H1 (cell line): ENCODE data around the gene CCNE1. TPM values are rescaled to one million over a fixed set of nuclear protein-coding genes. Genes with fewer than 3 reads are reported as not detected.

Experiments
- BCL11A ChIP-seq, 2 experiments: IDR thresholded peaks; one replicate each; pipeline ENCODE4 v1.6.1; 2011; ENCODE audit warnings: low read depth in 2 of 2, low read length in 2 of 2, mild to moderate bottlenecking in 2 of 2
- CBX5 ChIP-seq: fragments of 300-800, 300-1000 bp; sonication (generic); IDR thresholded peaks from 2 replicates; pipeline ENCODE4 v1.7.1; 2016; ENCODE audit warnings: antibody characterized with exemption, low read length, low read depth
- CHD1 ChIP-seq: IDR thresholded peaks from 2 replicates; pipeline ENCODE4 v1.6.1; 2012; ENCODE audit warnings: low read depth, low read length, improper control_type of control experiment
- EGR1 ChIP-seq: IDR thresholded peaks from 2 replicates; pipeline ENCODE4 v1.6.1; 2011; ENCODE audit warnings: low read depth, low read length, borderline replicate concordance
- EP300 ChIP-seq, 2 experiments: IDR thresholded peaks; 1 replicate in 1 of 2; 2 replicates in 1 of 2; pipeline ENCODE4 v1.6.1; 2011 to 2012; ENCODE audit warnings: low read depth in 2 of 2, low read length in 2 of 2, mild to moderate bottlenecking in 2 of 2, borderline replicate concordance in 1 of 2, inconsistent platforms in 1 of 2, moderate library complexity in 1 of 2
- EZH2 ChIP-seq: fragments of 200-600 bp; sonication (generic); IDR thresholded peaks from 2 replicates; pipeline ENCODE4 v1.7.1; 2012; ENCODE audit warnings: low read depth, mild to moderate bottlenecking, moderate library complexity, low read length, inconsistent platforms; ENCODE audit not compliant: severe bottlenecking
- FOSL1 ChIP-seq: IDR thresholded peaks from 2 replicates; pipeline ENCODE4 v1.6.1; 2011; ENCODE audit warnings: mild to moderate bottlenecking, low read depth, low read length, moderate library complexity; ENCODE audit not compliant: insufficient read depth
- GABPA ChIP-seq: IDR thresholded peaks from 2 replicates; pipeline ENCODE4 v1.6.1; 2011; ENCODE audit warnings: mild to moderate bottlenecking, low read length, moderate library complexity, borderline replicate concordance; ENCODE audit not compliant: insufficient read depth
- JUN ChIP-seq: IDR thresholded peaks from 2 replicates; pipeline ENCODE4 v1.6.1; 2011; ENCODE audit warnings: low read depth, mild to moderate bottlenecking, improper control_type of control experiment, low read length
- JUND ChIP-seq: IDR thresholded peaks from 2 replicates; pipeline ENCODE4 v1.6.1; 2011; ENCODE audit warnings: mild to moderate bottlenecking, improper control_type of control experiment, low read length
- KDM1A ChIP-seq: fragments of 200-600, 300-600 bp; sonication (generic); IDR thresholded peaks from 2 replicates; pipeline ENCODE4 v1.7.1; 2016; ENCODE audit warnings: mild to moderate bottlenecking, low read length, borderline replicate concordance
- NRF1 ChIP-seq: IDR thresholded peaks from 2 replicates; pipeline ENCODE4 v1.6.1; 2011; ENCODE audit warnings: mild to moderate bottlenecking, low read depth, low read length, improper control_type of control experiment
- POLR2A ChIP-seq, 2 experiments: IDR thresholded peaks; 1 replicate in 1 of 2; 2 replicates in 1 of 2; pipeline ENCODE4 v1.6.1; 2011; ENCODE audit warnings: low read depth in 2 of 2, low read length in 2 of 2, mild to moderate bottlenecking in 2 of 2; ENCODE audit errors: control extremely low read depth in 1 of 2
- POLR2AphosphoS5 ChIP-seq: IDR thresholded peaks from 2 replicates; pipeline ENCODE4 v1.6.1; 2011; ENCODE audit warnings: low read depth, low read length
- RNF2 ChIP-seq: fragments of 200-900, 300-1000 bp; sonication (generic); IDR thresholded peaks from 2 replicates; pipeline ENCODE4 v1.7.1; 2016; ENCODE audit warnings: borderline replicate concordance, low read depth, mild to moderate bottlenecking, antibody characterized with exemption, low read length; ENCODE audit not compliant: poor library complexity, severe bottlenecking; ENCODE audit errors: missing control alignments
- RXRA ChIP-seq: IDR thresholded peaks from 2 replicates; pipeline ENCODE4 v1.6.1; 2011; ENCODE audit warnings: low read depth, mild to moderate bottlenecking, low read length, moderate library complexity; ENCODE audit not compliant: insufficient read depth
- SAP30 ChIP-seq: fragments of 300-600 bp; sonication (generic); IDR thresholded peaks from 2 replicates; pipeline ENCODE4 v1.7.1; 2012; ENCODE audit warnings: low read length, moderate library complexity, mild to moderate bottlenecking, inconsistent platforms; ENCODE audit not compliant: insufficient read depth, insufficient replicate concordance
- SIRT6 ChIP-seq: IDR thresholded peaks from one replicate; pipeline ENCODE4 v1.7.1; 2012; ENCODE audit warnings: low read length, inconsistent platforms
- SP1 ChIP-seq: IDR thresholded peaks from 2 replicates; pipeline ENCODE4 v1.6.1; 2011; ENCODE audit warnings: low read depth, low read length
- SP4 ChIP-seq: IDR thresholded peaks from 2 replicates; pipeline ENCODE4 v1.6.1; 2012; ENCODE audit warnings: low read length, inconsistent platforms
- SRF ChIP-seq: IDR thresholded peaks from 2 replicates; pipeline ENCODE4 v1.6.1; 2011; ENCODE audit warnings: mild to moderate bottlenecking, low read depth, low read length, moderate library complexity
- TAF1 ChIP-seq: IDR thresholded peaks from 2 replicates; pipeline ENCODE4 v1.6.1; 2011; ENCODE audit warnings: mild to moderate bottlenecking, low read depth, low read length
- ZNF274 ChIP-seq: IDR thresholded peaks from 2 replicates; pipeline ENCODE4 v1.7.0; 2012; ENCODE audit warnings: low read length, borderline replicate concordance; ENCODE audit errors: extremely low read depth
- polyA plus RNA-seq, 7 experiments: library from polyadenylated mRNA; depleted of rRNA in 3 of 7; stranded (reverse) in 5 of 7; unstranded in 2 of 7; fragments of >200 nt in 5 of 7; fragments of 200-250 nt in 2 of 7; gene quantifications; 1 replicate in 5 of 7; 2 replicates in 1 of 7; 4 replicates in 1 of 7; pipeline versions ENCODE4 v1.2.1 to v1.2.3, GENCODE V29; 2011 to 2013; ENCODE audit warnings: missing spikeins in 2 of 7, mixed read lengths in 2 of 7
- total RNA-seq: library from RNA; stranded (reverse); fragmentation: NEBNext Ultra II Directional; extraction: Animal tissue kit (Norgen Biotek cat#: 25700); gene quantifications from 2 replicates; pipeline ENCODE4 v1.2.1, GENCODE V29; 2021
- TF ChIP-seq, protein P1 (sequence below): IDR thresholded peaks from 2 replicates; pipeline ENCODE4 v1.6.1; 2011; ENCODE audit warnings: low read length, improper control_type of control experiment

Gene CCNE1
- total and polyA plus RNA-seq, 2 of the 8 experiments (the other 6 are each of a cell fraction or from before 2014, with no cell fraction given), result 43.2 to 44.6 TPM

DNA sequence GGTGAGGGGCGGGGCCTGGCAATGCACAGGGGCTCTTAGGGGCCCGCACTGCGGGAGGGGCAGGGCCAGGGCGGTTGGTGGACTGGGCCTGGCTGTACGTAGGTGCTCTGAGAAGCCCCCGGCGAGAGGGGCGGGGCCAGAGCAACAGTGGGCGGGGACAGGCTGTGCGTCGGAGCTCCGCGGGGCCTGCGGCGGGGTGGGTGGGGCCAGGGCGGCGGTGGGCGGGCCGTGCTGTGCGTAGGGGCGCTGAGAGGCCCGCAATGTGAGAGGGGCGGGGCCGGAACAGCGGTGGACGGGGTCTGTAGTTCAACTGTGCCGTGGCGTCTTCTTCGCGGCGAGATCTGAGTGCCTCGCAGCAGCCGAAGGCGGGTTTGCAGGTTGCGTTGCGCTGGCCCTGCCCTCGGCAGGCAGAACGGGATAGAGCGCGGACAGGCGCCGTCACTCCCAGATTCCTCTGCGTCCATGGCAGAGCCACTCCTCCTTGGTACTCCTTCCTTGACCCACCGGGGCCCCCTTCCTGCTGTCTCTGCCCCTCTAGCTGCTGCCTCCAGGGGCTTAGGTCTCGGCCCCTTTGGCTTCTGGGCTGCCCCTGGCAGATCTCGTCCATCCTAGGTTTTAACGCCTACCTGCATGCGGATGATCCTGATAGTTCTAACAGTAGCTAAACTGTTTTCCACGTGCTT lies 33.2 kb downstream of the CCNE1 start (continued):
- TF ChIP-seq, protein P1, sequence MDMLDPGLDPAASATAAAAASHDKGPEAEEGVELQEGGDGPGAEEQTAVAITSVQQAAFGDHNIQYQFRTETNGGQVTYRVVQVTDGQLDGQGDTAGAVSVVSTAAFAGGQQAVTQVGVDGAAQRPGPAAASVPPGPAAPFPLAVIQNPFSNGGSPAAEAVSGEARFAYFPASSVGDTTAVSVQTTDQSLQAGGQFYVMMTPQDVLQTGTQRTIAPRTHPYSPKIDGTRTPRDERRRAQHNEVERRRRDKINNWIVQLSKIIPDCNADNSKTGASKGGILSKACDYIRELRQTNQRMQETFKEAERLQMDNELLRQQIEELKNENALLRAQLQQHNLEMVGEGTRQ, result no peak
- TF ChIP-seq BCL11A (IDR thresholded peaks at IDR 0.05; ENCODE audit: low read depth in 2 of 2, low read length in 2 of 2), result no peak
- no peak for TF ChIP-seq FOSL1
- no peak for TF ChIP-seq NRF1
- no peak for TF ChIP-seq GABPA
- TF ChIP-seq SRF, result no peak
- peak; percentile 57; the same call in 1 of the 2 replicates for TF ChIP-seq SP4
- TF ChIP-seq RNF2, result no peak
- no peak for TF ChIP-seq EP300 (IDR thresholded peaks at IDR 0.05; ENCODE audit: borderline replicate concordance in 1 of 2, low read depth in 2 of 2, low read length in 2 of 2)
- TF ChIP-seq JUN, result no peak
- TF ChIP-seq POLR2A (IDR thresholded peaks at IDR 0.05; ENCODE audit: control extremely low read depth in 1 of 2, low read depth in 2 of 2, low read length in 2 of 2), result peak in 1 of 2 experiments; percentile 40; a peak in 1 of 3 replicates
- no peak for TF ChIP-seq ZNF274
- TF ChIP-seq CBX5, result no peak
- TF ChIP-seq SP1, result peak; percentile 50
- TF ChIP-seq RXRA, result no peak
- TF ChIP-seq SIRT6, result no peak
- no peak for TF ChIP-seq EGR1
- TF ChIP-seq SAP30, result no peak
- TF ChIP-seq TAF1, result 0 out of 2 replicates have a peak, but pooled peaks have one; percentile 35
- no peak for TF ChIP-seq JUND
- TF ChIP-seq CHD1, result no peak
- peak; percentile 54; the same call in 1 of the 2 replicates for TF ChIP-seq POLR2AphosphoS5
- no peak for TF ChIP-seq KDM1A
- TF ChIP-seq EZH2, result no peak
